Fibroblast of peridontal ligament (primary cell): ENCODE measurements around the gene BSG.
A peak's percentile ranks its signal among the peaks of the same experiment; 100 is the strongest.
"Not testable (repeated sequence)": the region's sequence is repeated elsewhere in the genome, so short reads cannot be mapped to it uniquely, and the experiment has no call there.

Experiments used
- DNase-seq: peaks from one replicate; pipeline ENCODE4 v3.0.0-alpha.2; 2010; ENCODE audit errors: extremely low read depth

BSG gene

DNA sequence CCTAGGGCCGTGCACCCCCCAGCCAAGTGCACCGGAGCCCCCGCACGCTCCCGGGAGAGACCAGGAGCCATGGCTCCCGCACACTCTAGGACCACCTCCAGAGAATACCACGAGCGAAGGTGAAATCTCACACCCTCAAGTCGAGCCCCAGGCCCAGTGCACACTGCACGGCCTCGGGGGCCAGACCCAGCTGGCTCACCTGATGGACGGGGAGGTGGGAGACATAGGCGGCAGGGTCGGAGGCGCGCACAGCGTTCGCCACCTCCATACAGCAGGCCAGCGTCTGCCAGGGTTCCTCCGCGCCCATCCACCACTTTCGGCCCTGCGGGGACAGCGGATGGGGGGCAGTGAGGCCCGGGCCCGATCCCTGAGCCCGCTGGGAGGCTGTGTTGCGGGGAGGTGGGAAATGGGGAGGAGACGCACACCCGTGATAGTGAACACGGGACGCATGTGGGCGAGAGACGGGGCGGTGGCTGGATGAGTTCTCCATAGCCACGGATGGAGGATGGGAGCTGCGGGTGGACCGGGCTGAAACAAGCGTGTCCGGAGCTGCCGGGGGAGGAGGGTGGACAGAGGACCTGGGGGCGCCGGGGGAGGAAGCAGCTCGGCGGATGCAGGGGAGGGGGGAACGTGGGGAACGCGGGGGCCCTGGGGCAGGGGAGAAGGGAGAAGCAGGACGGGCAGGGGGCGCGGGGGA lies 47.9 kb downstream of the BSG start:
- no peak for DNase-seq

DNA sequence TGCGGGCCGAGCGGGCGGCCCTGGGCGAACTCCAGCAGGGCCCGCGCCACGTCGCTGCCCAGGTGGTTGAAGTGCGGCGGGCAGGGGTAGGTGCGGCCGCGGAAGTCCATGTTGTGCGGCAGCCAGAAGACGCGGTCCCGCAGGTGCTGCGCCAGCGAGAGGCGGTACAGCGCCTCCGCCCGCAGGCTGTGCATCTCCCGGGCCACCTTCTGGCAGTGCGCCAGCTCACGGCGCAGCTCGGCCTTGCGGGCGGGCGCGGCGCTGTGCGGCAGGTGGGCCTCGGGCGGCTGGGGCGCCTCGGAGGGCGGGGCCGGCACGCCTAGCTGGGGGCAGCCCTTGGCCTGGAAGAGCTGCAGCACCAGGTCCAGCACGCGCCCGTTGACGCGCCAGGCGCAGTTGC lies 48.8 kb downstream of the BSG start:
- DNase-seq: not testable (repeated sequence)

DNA sequence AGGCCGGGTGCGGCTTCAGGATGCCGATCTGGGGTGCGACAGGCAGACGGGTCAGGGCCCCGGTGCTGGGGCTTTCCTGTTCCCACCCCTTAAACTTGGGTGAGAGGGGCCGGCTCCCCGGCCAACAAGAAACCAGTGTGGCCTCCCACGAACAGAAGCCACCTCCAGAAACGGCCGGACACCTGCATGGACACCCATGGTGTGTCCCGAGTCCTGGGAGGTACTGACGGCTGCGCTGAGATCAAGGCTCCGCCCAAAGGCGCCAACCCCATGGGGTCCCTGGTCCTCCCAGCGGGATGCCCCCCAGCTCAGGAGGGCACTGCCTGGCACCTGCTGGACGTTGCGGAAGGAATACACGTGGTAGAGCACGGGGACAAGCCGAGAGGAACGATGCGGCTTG lies 49.4 kb downstream of the BSG start:
- DNase-seq: no peak

DNA sequence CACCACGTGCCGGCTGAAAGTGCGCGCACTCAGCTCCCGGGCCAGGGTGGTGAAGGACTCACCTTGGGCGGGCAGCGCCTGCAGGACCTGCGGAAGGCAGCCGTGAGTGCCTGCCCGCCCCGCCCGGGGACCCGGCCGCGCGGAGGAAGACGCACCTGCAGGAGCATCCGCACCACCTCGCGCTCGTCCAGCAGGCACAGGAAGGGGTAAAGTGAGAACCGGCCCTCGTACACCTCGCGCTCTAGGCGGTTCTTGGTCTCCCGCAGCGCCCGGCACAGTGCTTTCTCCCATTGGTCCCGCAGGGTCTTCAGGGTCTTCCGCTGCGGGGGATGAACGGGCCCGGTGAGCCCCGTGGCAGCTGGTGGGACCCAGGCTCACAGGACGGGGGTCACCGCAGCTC lies 50.3 kb downstream of the BSG start:
- DNase-seq: no peak

DNA sequence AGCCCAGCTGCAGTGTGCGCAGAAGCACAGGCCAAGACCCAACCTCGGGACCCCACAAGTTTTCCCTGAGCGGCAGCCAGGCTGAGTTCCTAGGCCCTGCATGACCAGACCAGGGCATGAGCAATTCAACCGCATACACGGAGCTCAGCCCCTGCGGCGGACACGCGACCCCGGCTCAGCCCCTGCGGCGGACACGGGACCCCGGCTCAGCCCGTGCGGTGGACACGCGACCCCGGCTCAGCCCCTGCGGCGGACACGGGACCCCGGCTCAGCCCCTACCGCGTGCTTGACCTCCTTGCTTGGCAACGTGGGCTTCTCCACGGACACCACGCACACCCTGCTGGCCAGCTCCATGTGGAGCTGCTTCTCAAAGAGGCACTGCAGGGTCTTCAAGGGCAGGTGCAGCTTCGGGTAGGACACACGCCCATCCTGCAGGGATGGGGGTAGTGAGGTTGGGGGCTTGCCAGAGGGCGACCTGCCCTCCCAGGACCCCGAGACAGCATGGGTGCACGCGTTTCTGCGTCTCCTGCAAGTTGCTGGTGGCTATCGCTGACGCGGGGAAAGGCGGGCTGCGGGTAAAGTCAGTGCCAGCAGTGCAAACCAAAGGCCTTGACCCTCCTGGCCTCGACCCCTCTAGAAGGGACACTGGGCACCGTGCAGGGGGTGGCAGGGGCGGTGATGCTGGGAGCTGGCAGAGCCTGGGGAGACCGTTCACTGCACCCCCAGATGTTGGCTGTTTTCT lies 51.0 kb downstream of the BSG start:
- no peak for DNase-seq

DNA sequence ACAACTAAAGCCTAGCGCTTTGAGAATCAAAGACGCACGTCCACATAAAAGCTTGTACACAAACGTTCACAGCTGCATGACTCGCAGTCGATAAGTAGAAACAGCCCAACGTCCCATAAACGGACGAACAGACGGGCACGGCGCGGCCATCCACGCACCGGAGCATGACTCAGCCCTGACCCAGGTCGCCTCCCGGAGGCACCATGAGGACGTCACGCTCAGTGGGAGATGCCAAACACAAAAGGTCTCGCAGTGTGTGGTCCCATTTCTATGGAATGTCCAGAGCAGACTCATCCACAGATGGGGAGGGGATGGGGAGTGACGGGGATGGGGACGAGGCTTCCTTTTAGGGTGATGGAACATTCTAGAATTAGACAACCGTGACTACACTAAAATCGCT lies 51.6 kb downstream of the BSG start:
- DNase-seq: peak; percentile 91

DNA sequence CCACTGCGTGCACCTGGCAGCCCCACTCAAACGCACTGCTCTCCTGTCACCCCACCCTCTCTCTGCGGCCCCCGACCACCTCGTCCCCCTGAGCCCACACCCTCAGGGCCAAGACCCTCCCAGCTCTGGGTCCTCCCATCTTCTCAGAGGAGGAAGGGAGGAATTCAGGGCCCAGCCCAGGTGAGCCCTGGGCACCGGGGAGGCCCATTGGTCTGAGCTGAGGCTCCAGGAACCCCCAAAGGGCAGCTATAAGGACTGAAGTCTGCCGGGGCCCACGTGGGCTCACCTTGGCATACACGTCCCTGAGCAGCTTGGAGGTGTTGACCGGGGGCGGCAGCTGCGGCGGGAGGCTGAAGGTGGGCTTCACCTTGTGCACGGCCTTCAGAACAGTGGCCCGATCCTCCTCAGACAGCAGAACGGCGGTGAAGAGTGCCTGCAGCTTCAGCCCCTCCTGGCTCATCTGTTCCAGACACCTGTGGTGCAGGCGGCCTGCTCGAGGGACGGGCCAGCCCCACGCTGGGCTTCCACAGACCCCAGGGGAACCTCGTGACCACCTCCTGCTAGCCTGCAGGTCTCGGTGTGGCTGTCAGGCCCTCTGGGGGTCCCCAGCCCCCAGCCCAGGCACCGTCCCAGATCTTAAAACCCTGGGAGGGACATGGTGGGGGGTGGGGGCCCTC lies 52.2 kb downstream of the BSG start:
- DNase-seq: no peak

DNA sequence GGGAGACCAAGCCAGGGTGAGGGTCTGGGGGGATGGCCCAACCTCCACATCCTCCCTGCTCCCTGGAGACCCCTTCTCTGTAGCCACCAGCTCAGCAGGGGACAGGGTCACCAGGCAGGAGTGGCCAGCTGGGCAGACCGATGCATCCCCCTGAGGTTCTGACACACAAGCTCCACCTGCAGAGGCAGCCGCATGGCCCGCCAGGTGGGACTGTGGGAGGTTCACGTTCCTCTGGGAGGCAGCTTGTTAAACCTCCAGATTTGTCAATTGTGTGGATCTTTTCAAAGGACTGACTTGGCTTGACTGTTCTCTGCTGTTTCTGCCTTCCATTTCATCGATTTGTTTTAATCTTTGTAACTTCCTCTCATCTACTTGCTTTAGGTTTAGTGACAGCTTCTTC lies 52.9 kb downstream of the BSG start:
- no peak for DNase-seq

DNA sequence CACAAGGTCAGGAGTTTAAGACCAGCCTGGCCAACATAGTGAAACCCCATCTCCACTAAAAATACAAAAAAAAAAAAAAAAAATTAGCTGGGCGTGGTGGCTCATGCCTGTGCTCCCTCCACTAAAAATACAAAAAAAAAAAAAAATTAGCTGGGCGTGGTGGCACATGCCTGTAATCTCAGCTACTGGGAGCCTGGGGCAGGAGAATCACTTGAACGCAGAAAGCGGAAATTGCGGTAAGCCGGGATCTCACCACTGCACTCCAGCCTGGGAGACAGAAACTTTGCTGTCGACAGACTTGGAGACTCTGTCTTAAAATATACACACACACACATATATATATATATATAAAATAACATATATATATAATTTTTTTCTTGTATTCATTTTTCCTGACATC lies 54.2 kb downstream of the BSG start:
- not testable (repeated sequence) for DNase-seq

DNA sequence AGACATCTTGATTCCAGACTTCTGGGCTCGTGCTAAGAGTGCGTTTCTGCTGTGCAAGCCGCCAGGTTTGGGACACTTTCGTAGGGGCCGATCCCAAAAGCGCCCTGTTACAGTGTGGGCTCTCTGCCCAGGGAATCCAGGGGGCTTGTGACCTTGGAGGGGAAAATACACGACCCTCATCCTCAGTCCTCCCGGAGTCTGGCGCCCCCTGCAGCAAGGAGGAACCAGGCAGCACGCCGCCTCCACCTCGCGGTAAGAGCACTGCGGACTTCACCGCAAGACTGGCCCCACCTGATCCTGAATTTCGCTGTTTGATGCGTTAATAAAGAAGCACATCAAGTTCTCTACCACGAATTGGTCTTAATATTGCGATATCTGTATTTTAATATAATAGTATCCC lies 55.8 kb downstream of the BSG start:
- DNase-seq: no peak

DNA sequence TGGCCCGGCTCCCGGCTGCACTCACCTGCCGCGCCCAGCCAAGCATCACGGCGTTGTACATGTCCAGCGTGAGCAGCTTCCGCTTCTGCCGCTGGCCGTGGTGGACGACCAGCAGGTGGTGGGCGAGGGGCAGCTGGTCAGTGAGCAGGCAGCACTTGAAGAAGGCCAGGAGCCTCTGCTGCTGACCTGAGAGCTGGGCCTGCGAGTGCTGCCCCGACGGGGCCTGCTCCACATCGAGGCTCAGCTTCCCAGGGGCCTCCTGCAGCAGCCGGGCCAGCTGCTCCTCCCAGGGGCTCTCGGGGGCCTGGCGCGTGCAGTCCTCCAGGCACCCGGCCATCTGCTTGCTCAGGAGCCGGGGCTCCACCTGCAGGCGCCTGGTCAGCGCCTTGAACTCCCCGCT lies 57.1 kb downstream of the BSG start:
- DNase-seq: not testable (repeated sequence)

DNA sequence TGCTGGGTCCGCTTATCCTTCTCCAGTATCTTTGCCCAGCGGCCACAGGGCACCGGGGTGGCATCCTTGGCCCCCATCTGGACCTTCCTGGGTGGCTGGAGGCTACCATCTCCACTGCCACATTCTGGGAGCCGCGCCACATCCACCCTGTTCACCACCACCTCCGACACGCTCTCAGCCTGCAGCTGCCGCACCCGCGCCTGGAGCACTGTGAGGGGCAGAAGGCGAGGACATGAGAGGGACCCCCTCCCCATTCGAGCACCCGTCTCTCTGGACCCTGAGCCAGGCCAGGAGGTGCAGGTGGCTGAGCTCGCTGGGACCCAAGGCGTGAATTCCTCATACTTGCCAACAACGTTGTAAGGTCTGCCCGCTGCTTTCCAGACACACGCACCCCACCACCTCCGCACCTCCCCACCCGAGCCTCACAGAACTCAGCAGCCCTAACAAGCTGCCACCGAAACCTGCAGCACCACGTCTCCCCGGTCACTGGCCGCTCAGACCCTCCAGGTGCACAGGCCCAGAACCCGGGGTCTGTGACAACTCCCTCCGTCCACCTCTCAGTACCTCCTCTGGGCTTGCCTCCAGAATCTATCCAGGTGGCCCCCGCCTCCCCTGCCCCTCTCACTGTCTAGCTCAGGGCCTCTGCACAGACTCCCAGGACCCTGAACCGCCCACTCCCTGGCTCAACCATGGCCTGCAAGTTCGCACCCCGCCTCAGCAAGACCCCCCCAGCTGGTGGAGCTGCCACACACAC lies 57.7 kb downstream of the BSG start:
- DNase-seq: no peak

DNA sequence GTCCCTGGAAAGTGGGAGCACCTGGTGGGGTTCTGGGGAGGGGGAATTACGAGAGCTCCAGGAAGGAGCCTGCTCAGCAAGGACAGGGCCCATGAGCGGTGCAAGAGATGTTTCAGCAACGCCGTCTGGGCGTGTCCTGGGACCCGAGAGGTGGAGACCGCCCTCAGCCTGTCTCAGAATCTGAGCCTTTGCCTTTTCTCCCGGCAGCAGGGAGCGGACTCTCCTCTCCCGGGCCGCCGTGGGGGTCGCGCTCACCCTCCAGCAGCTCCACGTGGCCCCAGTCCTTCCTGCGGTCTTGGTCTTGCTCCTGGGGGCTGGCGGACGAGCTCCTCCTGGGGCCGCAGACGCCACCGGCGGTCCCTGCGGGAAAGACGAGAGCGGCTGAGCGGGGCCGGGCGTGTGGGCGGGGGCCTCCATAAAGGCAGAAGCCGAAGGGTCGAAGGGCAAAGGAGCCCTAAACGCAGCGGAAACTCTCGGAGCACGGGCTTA lies 60.2 kb downstream of the BSG start:
- peak; percentile 19 for DNase-seq
